Spleen (tissue), 11 donors: ENCODE data around the gene EHD4. TPM values are rescaled to one million over a fixed set of nuclear protein-coding genes. Genes with fewer than 3 reads are reported as not detected.

Experiments used
- DNase-seq: peaks from one replicate; pipeline ENCODE4 v3.0.0-alpha.2; 2020
- H3K27ac ChIP-seq, 8 donors: fragments of 200-600 bp; sonication (generic) in 7 of 8; 1 replicate in 4 of 8; 2 replicates in 4 of 8; pipeline versions ENCODE4 v1.5.0 to v1.8.0; 2016 to 2021; ENCODE audit warnings: inconsistent platforms in 4 of 8, mild to moderate bottlenecking in 4 of 8, moderate library complexity in 1 of 8
- H3K27me3 ChIP-seq, 7 donors: fragments of 200-600 bp; sonication (generic) in 6 of 7; replicated peaks in 1 of 7; 1 replicate in 4 of 7; 2 replicates in 3 of 7; pipeline versions ENCODE4 v1.5.0 to v1.8.0; 2016 to 2021; ENCODE audit warnings: inconsistent platforms in 3 of 7, mild to moderate bottlenecking in 1 of 7
- H3K36me3 ChIP-seq, 6 donors: fragments of 200-600 bp; sonication (generic) in 5 of 6; 1 replicate in 4 of 6; 2 replicates in 2 of 6; pipeline versions ENCODE4 v1.5.0 to v1.8.0; 2016 to 2021; ENCODE audit warnings: inconsistent platforms in 2 of 6
- H3K4me1 ChIP-seq, 6 donors: fragments of 200-600 bp; sonication (generic) in 5 of 6; 1 replicate in 3 of 6; 2 replicates in 3 of 6; pipeline versions ENCODE4 v1.5.0 to v1.8.0; 2016 to 2021; ENCODE audit warnings: inconsistent platforms in 3 of 6
- H3K4me3 ChIP-seq, 8 donors: fragments of 200-600 bp; sonication (generic) in 7 of 8; 1 replicate in 4 of 8; 2 replicates in 4 of 8; pipeline versions ENCODE4 v1.5.0 to v1.8.0; 2016 to 2021; ENCODE audit warnings: inconsistent platforms in 4 of 8, mild to moderate bottlenecking in 4 of 8, moderate library complexity in 2 of 8
- H3K9me3 ChIP-seq, 8 donors: fragments of 200-600 bp; sonication (generic) in 7 of 8; 1 replicate in 4 of 8; 2 replicates in 4 of 8; pipeline versions ENCODE4 v1.5.0 to v1.8.0; 2016 to 2021; ENCODE audit warnings: inconsistent platforms in 4 of 8
- POLR2A ChIP-seq, 3 donors: fragments of 450-650 bp; IDR thresholded peaks; one replicate each; pipeline ENCODE4 v1.5.1; 2017; ENCODE audit warnings: antibody characterized with exemption in 3 of 3, mild to moderate bottlenecking in 1 of 3
- POLR2AphosphoS5 ChIP-seq, 3 donors: sonication (generic); formaldehyde crosslinking; IDR thresholded peaks; one replicate each; pipeline ENCODE4 v1.5.1; 2017; ENCODE audit warnings: antibody characterized with exemption in 3 of 3
- WGBS, 5 donors: extraction: QIAGEN DNeasy Blood & Tissue Kit in 3 of 5; methylation state at CpG; one replicate each; pipeline versions ENCODE4 v1.1.5 to v1.1.7; 2013 to 2018; 5-methylcytosine and 5-hydroxymethylcytosine counted together
- intact Hi-C: fragments of 100-400 bp; cut with DNase I; formaldehyde crosslinking; loops from one replicate; pipeline ENCODE4 v1.15.0; 2023; ENCODE audit warnings: low total_unique reads
- polyA plus RNA-seq, 3 donors: library from polyadenylated mRNA; stranded (reverse); fragments of 200-250 nt; gene quantifications; one replicate each; pipeline ENCODE4 v1.2.1, GENCODE V29; 2013
- total RNA-seq, 7 donors: library from RNA; depleted of rRNA in 3 of 7; stranded (reverse); fragments of >200 nt in 3 of 7; fragmentation: NEBNext Ultra II Directional in 4 of 7; extraction: Animal tissue kit (Norgen Biotek cat#: 25700) in 4 of 7; gene quantifications; one replicate each; pipeline versions ENCODE4 v1.1.0 to v1.2.1, GENCODE V29; 2016 to 2021
- TF ChIP-seq, protein P1 (sequence below), 11 experiments: fragments of 200-600 bp in 7 of 11; fragments of 450-650 bp in 4 of 11; sonication (generic) in 4 of 11; IDR thresholded peaks in 8 of 11; conservative IDR thresholded peaks in 3 of 11; 1 replicate in 7 of 11; 2 replicates in 4 of 11; pipeline versions ENCODE4 v1.4.0 to v1.8.0; 2016 to 2021; ENCODE audit warnings: antibody characterized with exemption in 11 of 11, inconsistent platforms in 4 of 11, mild to moderate bottlenecking in 1 of 11
- donor health status: healthy with polysubstance abuse.
- donor health status: DM: no; HTN: no; CAD: no; lungs with moderate emphysema.
- donor health status: DM: no; HTN: no; CAD: no.
- donor health status: Bipolar disorder and iron deficiency.
- donor health status: healthy.
- donor health status: DM: no; HTN: no; CAD: no.
- donor health status: DM: yes; HTN: yes; CAD: no.

EHD4 gene
- total and polyA plus RNA-seq, 10 donors, result 5.5 to 33.2 (median 21.7) TPM

DNA sequence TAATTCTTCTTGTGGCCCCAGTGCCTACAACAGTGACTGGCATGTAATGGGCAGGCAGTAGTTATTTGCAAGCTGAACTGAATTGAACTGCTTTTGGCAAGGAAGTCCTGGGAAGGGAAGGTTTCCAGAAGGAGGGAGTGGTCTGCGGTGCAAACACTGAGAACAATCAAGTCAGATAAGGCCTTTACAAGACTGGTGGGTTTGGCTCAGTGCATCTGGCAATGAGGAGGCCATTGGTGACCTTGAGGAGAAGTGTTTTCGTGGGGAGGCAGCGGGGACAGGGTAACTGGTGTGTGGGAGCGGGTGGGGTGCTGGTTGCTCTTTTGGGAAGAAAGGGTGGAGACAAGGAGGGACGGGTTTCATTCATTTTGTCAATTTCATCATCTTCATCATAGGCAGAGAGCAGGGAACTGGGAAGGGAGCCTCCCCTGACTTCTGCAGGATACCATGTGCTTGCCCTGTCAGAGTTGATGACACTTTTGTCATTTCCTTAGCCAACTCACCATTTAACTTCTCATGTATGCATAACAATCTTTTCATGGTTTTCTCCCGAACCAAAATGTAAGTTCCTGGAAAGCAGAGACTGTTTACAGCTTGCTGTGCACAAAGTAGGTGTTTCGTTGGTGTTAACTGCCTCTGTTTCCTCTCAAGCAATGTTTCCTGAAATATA, 8.4 kb upstream of the EHD4 start:
- H3K4me1 ChIP-seq, result no peaks in the 10 kb centered on the region
- H3K9me3 ChIP-seq, result no peaks in the 10 kb centered on the region
- peaks cover 0 to 7% (median 0%) of the 10 kb centered on the region in 7 donors for H3K27me3 ChIP-seq
- 74 to 83% (median 80%) methylated on average over 7 of the region's 7 CpGs for WGBS, 5 donors
- no peak for TF ChIP-seq POLR2AphosphoS5 (IDR thresholded peaks at IDR 0.05)
- TF ChIP-seq POLR2A (IDR thresholded peaks at IDR 0.05), result no peak
- TF ChIP-seq, protein P1, sequence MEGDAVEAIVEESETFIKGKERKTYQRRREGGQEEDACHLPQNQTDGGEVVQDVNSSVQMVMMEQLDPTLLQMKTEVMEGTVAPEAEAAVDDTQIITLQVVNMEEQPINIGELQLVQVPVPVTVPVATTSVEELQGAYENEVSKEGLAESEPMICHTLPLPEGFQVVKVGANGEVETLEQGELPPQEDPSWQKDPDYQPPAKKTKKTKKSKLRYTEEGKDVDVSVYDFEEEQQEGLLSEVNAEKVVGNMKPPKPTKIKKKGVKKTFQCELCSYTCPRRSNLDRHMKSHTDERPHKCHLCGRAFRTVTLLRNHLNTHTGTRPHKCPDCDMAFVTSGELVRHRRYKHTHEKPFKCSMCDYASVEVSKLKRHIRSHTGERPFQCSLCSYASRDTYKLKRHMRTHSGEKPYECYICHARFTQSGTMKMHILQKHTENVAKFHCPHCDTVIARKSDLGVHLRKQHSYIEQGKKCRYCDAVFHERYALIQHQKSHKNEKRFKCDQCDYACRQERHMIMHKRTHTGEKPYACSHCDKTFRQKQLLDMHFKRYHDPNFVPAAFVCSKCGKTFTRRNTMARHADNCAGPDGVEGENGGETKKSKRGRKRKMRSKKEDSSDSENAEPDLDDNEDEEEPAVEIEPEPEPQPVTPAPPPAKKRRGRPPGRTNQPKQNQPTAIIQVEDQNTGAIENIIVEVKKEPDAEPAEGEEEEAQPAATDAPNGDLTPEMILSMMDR (IDR thresholded peaks at IDR 0.05 in 8 of 11, conservative IDR thresholded peaks at IDR 0.05 in 3 of 11), result no peak
- no peaks in the 10 kb centered on the region for H3K36me3 ChIP-seq
- DNase-seq, result peak; percentile 22
- no peak overlapping the region for H3K27ac ChIP-seq
- H3K4me3 ChIP-seq, result no peak overlapping the region
- intact Hi-C loops, result no loop called here

DNA sequence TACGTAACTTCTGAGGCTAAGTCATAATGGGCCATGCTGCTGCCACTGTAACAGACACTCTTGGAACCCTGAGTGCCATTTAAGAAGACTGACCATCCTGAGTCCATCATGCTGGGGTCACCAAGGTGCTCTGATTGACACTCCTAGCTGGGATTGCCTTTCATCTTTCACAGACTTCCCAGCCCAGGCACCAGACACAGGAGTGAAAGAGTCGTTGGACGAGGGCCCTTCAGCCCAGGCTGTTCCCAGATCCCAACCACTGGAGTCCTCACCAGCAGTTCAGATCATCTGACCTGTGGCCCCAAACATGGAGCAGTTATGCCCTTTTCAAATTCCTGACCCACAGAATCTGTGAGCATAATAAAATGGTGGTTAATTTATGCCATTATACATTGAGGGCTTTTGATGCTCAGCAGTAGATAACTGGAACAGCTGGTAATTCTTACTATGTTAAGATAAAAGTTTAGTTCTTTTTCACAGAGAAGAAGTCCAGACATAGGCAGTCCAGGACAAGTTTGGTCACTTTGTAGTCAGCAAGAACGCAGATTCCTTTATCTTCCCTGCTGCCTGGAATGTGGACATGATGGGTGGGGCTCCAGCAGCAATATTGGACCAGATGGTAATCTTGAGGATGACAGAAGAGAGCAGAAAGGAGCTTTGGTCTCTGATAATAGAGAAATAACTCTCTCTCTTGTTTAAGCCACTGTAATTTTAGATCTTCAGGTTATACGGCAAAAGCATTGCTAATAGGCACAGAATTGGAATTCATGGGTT, 7.3 kb upstream of the EHD4 start:
- Histone ChIP-seq H3K9me3 (no peaks in the 10 kb centered on the region), H3K27me3 (peaks cover 0 to 7% (median 0%) of the 10 kb centered on the region in 7 donors), H3K36me3 (no peaks in the 10 kb centered on the region), H3K4me1 (no peaks in the 10 kb centered on the region), H3K27ac (no peak overlapping the region), H3K4me3 (no peak overlapping the region)
- WGBS, 5 donors, result 85 to 93% (median 89%) methylated on average over 5 of the region's 5 CpGs
- TF ChIP-seq, protein P1 (IDR thresholded peaks at IDR 0.05 in 8 of 11, conservative IDR thresholded peaks at IDR 0.05 in 3 of 11), result no peak
- TF ChIP-seq POLR2AphosphoS5 (IDR thresholded peaks at IDR 0.05) (no peak), POLR2A (IDR thresholded peaks at IDR 0.05) (no peak)
- DNase-seq, result peak; percentile 22
- intact Hi-C loops, result no loop called here

DNA sequence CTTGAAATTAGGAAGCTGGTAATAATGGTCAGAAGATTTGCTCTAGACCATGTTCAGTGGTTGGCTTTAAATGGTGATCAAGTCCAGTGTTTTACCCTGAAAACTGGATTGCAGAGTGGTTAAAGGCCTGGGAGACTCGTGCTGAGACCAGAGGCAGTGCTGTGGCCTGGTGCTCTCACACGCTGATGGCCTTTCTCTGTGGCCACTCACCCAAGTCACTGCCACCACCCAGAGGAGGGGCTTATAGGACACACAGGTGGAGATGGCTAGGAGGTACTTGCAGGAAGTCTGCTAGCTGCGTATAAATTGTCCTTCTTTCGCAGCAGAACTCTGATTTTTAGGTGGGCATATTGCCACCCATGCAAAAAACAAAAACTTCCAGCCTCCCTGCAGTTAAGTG, 6.2 kb upstream of the EHD4 start:
- DNase-seq, result peak; percentile 36
- no peaks in the 10 kb centered on the region for H3K36me3 ChIP-seq
- TF ChIP-seq POLR2AphosphoS5 (IDR thresholded peaks at IDR 0.05) (no peak), POLR2A (IDR thresholded peaks at IDR 0.05) (no peak)
- TF ChIP-seq, protein P1 (IDR thresholded peaks at IDR 0.05 in 8 of 11, conservative IDR thresholded peaks at IDR 0.05 in 3 of 11), result no peak
- WGBS, 5 donors, result 85 to 96% (median 88%) methylated on average over 4 of the region's 4 CpGs
- H3K27me3 ChIP-seq, result peaks cover 0 to 7% (median 0%) of the 10 kb centered on the region in 7 donors
- intact Hi-C loops, result no loop called here
- H3K4me3 ChIP-seq, result no peak overlapping the region
- no peak overlapping the region for H3K27ac ChIP-seq
- peaks cover 0 to 3% (median 0%) of the 10 kb centered on the region in 6 donors for H3K4me1 ChIP-seq
- no peaks in the 10 kb centered on the region for H3K9me3 ChIP-seq

DNA sequence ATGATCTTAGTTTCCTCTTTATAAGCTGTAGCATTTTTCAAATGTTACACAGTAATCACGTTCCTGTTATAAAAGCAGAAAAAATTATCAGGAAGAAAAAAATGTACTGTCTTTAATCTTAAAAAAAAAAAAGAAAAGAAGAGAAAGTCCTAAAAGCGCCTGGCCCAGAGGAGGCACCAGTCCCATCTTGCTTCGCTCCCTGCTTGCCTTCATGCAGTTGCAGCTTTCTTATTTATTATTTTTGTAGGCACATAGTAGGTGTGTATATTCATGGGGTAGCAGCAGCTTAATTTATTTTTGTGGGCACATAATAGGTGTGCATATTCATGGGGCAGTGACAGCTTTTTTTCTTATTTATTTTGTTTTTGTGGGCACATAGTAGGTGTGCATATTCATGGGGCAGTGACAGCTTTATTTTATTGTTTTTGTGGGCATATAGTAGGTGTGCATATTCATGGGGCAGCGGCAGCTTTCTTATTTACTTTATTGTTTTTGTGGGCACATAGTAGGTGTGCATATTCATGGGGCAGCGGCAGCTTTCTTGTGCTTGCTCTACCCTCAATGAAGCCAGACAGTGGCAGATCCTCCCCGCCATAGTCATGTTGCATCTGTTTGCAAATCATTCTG, 5.5 kb upstream of the EHD4 start:
- intact Hi-C loops, result no loop called here
- 80 to 91% (median 86%) methylated on average over 6 of the region's 6 CpGs for WGBS, 5 donors
- Histone ChIP-seq H3K36me3 (no peaks in the 10 kb centered on the region), H3K9me3 (no peaks in the 10 kb centered on the region), H3K4me1 (peaks cover 0 to 9% (median 4%) of the 10 kb centered on the region in 6 donors), H3K27me3 (peaks cover 0 to 7% (median 0%) of the 10 kb centered on the region in 7 donors), H3K27ac (no peak overlapping the region), H3K4me3 (no peak overlapping the region)
- no peak for TF ChIP-seq POLR2A (IDR thresholded peaks at IDR 0.05)
- TF ChIP-seq, protein P1 (IDR thresholded peaks at IDR 0.05 in 8 of 11, conservative IDR thresholded peaks at IDR 0.05 in 3 of 11), result no peak
- no peak for TF ChIP-seq POLR2AphosphoS5 (IDR thresholded peaks at IDR 0.05)
- no peak for DNase-seq
